ENCODE results near the gene RABGGTA. TPM values are rescaled to one million over a fixed set of nuclear protein-coding genes. Genes with fewer than 3 reads are reported as not detected.

RABGGTA gene
- total RNA-seq, 1 experiment from 2014 or later: 27.1 TPM

- H3K9me3 Mint-ChIP-seq (ENCODE audit: unreplicated experiment): no peaks in the 10 kb centered on the region
- BruUV-seq (replicated peaks): no TSS peak
- no peaks in the 10 kb centered on the region for H3K9me3 ChIP-seq
- peaks cover 33% of the 10 kb centered on the region for H3K36me3 Mint-ChIP-seq (ENCODE audit: insufficient read depth, unreplicated experiment)
- no peak overlapping the region for H3K4me3 ChIP-seq (ENCODE audit: low read depth, low read length)
- intact Hi-C loops (cut with micrococcal nuclease; ENCODE audit: unreplicated experiment): no loop called here
- H3K4me3 Mint-ChIP-seq (ENCODE audit: unreplicated experiment): peak overlapping the region; percentile 81
- ChIA-PET CTCF (interaction anchor here (1.0 to 1.8 kb wide), 3 partner anchors 8 to 63 kb away, joined by 3 to 7 read pairs (median 3); partner anchors contain the start of genes RABGGTA and TINF2), POLR2A (no interaction called here)
- H3K27me3 Mint-ChIP-seq (ENCODE audit: insufficient read depth, unreplicated experiment): no peaks in the 10 kb centered on the region
- H3K36me3 ChIP-seq (ENCODE audit: control insufficient read depth, insufficient read depth, low read length): peaks cover 3% of the 10 kb centered on the region; the same call in 1 of the 2 replicates
- H3K4me1 Mint-ChIP-seq (ENCODE audit: low read depth, unreplicated experiment): peaks cover 9% of the 10 kb centered on the region
- no peak overlapping the region for H3K27ac Mint-ChIP-seq (ENCODE audit: unreplicated experiment)
- no peaks in the 10 kb centered on the region for H3K4me1 ChIP-seq
- no peaks in the 10 kb centered on the region for H3K27me3 ChIP-seq (replicated peaks; ENCODE audit: control insufficient read depth, insufficient read depth, low read length)
- no peak for TF ChIP-seq CTCF (IDR thresholded peaks at IDR 0.05; ENCODE audit: insufficient read depth in 1 of 2, low read depth in 1 of 2, low read length in 1 of 2, severe bottlenecking in 1 of 2, unreplicated experiment in 1 of 2)
- DNase-seq: no peak
Observed at GRCh38 chr14:24234095-24235005, 37.0 kb downstream of the RABGGTA start.

- H3K4me3 ChIP-seq (ENCODE audit: low read depth, low read length): peak overlapping the region; percentile 76
- POLR2A ChIA-PET: interaction anchor here (1.8 kb wide), 1 partner anchor 9 kb away, joined by 20 read pairs; the partner anchor contains the start of gene TINF2
- no peaks in the 10 kb centered on the region for H3K4me1 ChIP-seq
- no peaks in the 10 kb centered on the region for H3K27me3 ChIP-seq (replicated peaks; ENCODE audit: control insufficient read depth, insufficient read depth, low read length)
- H3K9me3 ChIP-seq: no peaks in the 10 kb centered on the region
- Mint-ChIP-seq H3K36me3 (ENCODE audit: insufficient read depth, unreplicated experiment) (peaks cover 32% of the 10 kb centered on the region), H3K27me3 (ENCODE audit: insufficient read depth, unreplicated experiment) (no peaks in the 10 kb centered on the region), H3K27ac (ENCODE audit: unreplicated experiment) (peak overlapping the region; percentile 85), H3K4me3 (ENCODE audit: unreplicated experiment) (peak overlapping the region; percentile 81), H3K9me3 (ENCODE audit: unreplicated experiment) (no peaks in the 10 kb centered on the region), H3K4me1 (ENCODE audit: low read depth, unreplicated experiment) (peaks cover 9% of the 10 kb centered on the region)
- CTCF ChIA-PET: interaction anchor here (1.8 kb wide), 1 partner anchor 9 kb away, joined by 7 read pairs; the partner anchor contains the start of gene TINF2
- TF ChIP-seq CTCF (IDR thresholded peaks at IDR 0.05; ENCODE audit: insufficient read depth in 1 of 2, low read depth in 1 of 2, low read length in 1 of 2, severe bottlenecking in 1 of 2, unreplicated experiment in 1 of 2): no peak
- H3K36me3 ChIP-seq (ENCODE audit: control insufficient read depth, insufficient read depth, low read length): peaks cover 3% of the 10 kb centered on the region; the same call in 1 of the 2 replicates
- DNase-seq: peak in 1 of 2 experiments; percentile 22
- no TSS peak for BruUV-seq (replicated peaks)
- intact Hi-C loops (cut with micrococcal nuclease; ENCODE audit: unreplicated experiment): no loop called here
Observed at GRCh38 chr14:24233538-24233866, 37.9 kb downstream of the RABGGTA start.

- peak within 1 kb of the TSS; percentile 76 for H3K4me3 ChIP-seq (ENCODE audit: low read depth, low read length)
- no peaks in the 10 kb centered on the region for H3K9me3 Mint-ChIP-seq (ENCODE audit: unreplicated experiment)
- TSS peak; percentile 71 for BruUV-seq (replicated peaks)
- no peaks in the 10 kb centered on the region for H3K4me1 ChIP-seq
- peaks cover 3% of the 10 kb centered on the region; the same call in 1 of the 2 replicates for H3K36me3 ChIP-seq (ENCODE audit: control insufficient read depth, insufficient read depth, low read length)
- CTCF ChIA-PET: interaction anchor here (1.8 kb wide), 1 partner anchor 10 kb away, joined by 7 read pairs; the partner anchor contains the start of gene TINF2
- H3K4me1 Mint-ChIP-seq (ENCODE audit: low read depth, unreplicated experiment): peaks cover 3% of the 10 kb centered on the region
- no peak for TF ChIP-seq CTCF (IDR thresholded peaks at IDR 0.05; ENCODE audit: insufficient read depth in 1 of 2, low read depth in 1 of 2, low read length in 1 of 2, severe bottlenecking in 1 of 2, unreplicated experiment in 1 of 2)
- H3K27me3 Mint-ChIP-seq (ENCODE audit: insufficient read depth, unreplicated experiment): no peaks in the 10 kb centered on the region
- H3K36me3 Mint-ChIP-seq (ENCODE audit: insufficient read depth, unreplicated experiment): peaks cover 32% of the 10 kb centered on the region
- H3K4me3 Mint-ChIP-seq (ENCODE audit: unreplicated experiment): peak within 1 kb of the TSS; percentile 81
- POLR2A ChIA-PET: interaction anchor here (1.8 kb wide), 1 partner anchor 10 kb away, joined by 20 read pairs; the partner anchor contains the start of gene TINF2
- no peaks in the 10 kb centered on the region for H3K27me3 ChIP-seq (replicated peaks; ENCODE audit: control insufficient read depth, insufficient read depth, low read length)
- H3K9me3 ChIP-seq: no peaks in the 10 kb centered on the region
- DNase-seq: no peak
- H3K27ac Mint-ChIP-seq (ENCODE audit: unreplicated experiment): peak within 1 kb of the TSS; percentile 85
- intact Hi-C loops (cut with micrococcal nuclease; ENCODE audit: unreplicated experiment): loop anchor here (1.0 kb wide), 2 partner anchors 9 to 17 kb away; partner anchors contain the start of genes MDP1 and TINF2
Observed at GRCh38 chr14:24232645-24233537, 38.5 kb downstream of the RABGGTA start, which contains the start of gene GMPR2. Gene GMPR2 (plus strand): TSS chr14:24232929. CDS start chr14:24233254, 325 bp downstream.
